Camera-type eye (tissue), 1 donor: ENCODE data around the gene MCF2. TPM values are rescaled to one million over a fixed set of nuclear protein-coding genes. Genes with fewer than 3 reads are reported as not detected.

Source experiments
- total RNA-seq: library from RNA; depleted of rRNA; stranded (reverse); fragments of >200 nt; gene quantifications from one replicate; pipeline ENCODE4 v1.2.3, GENCODE V29; 2014

Gene MCF2
- 5.6 TPM for total RNA-seq

GRCh38 chrX:139708067-139708466 lies at the start of gene MCF2:
Gene MCF2, minus strand, starts transcription at chrX:139708167. Its CDS starts 56,423 bp downstream, at chrX:139651744.

Other genes starting within 250 kb of the MCF2 start
- not detected for gene F9, start 177.4 kb downstream of the MCF2 start, total RNA-seq
- gene ATP11C, start 224.9 kb upstream of the MCF2 start, total RNA-seq = 38.6 TPM